Keratinocyte (primary cell): ENCODE data around the gene IL1RAP. TPM values are rescaled to one million over a fixed set of nuclear protein-coding genes. Genes with fewer than 3 reads are reported as not detected.

ENCODE experiments used
- DNase-seq: peaks from one replicate; pipeline ENCODE4 v3.0.0-alpha.2; 2011; ENCODE audit warnings: low read depth, missing footprints, low spot score
- FAIRE-seq: peaks from 2 replicates; lab custom pipeline; 2011; peaks lifted over from hg19 to GRCh38; lab: Jason Lieb, UNC
- H2AFZ ChIP-seq: 2 replicates; pipeline ENCODE4 v1.6.0; 2012; ENCODE audit warnings: low read length, control low read depth, inconsistent platforms; ENCODE audit not compliant: control insufficient read depth
- H3K27ac ChIP-seq: 2 replicates; pipeline ENCODE4 v1.5.1; 2011; ENCODE audit warnings: low read length; ENCODE audit not compliant: control insufficient read depth, insufficient read depth
- H3K27me3 ChIP-seq: 3 replicates; pipeline ENCODE4 v1.6.0; 2011; ENCODE audit warnings: low read length; ENCODE audit not compliant: control insufficient read depth, insufficient read depth; ENCODE audit errors: extremely low read depth
- H3K36me3 ChIP-seq, 2 experiments: 2 replicates in 1 of 2; 3 replicates in 1 of 2; pipeline ENCODE4 v1.5.1; 2011; ENCODE audit warnings: low read length in 2 of 2, mild to moderate bottlenecking in 1 of 2; ENCODE audit not compliant: control insufficient read depth in 2 of 2, insufficient read depth in 2 of 2; ENCODE audit errors: extremely low read depth in 1 of 2
- H3K4me1 ChIP-seq: 3 replicates; pipeline ENCODE4 v1.5.1; 2011; ENCODE audit warnings: low read length; ENCODE audit not compliant: control insufficient read depth, insufficient read depth; ENCODE audit errors: extremely low read depth
- H3K4me2 ChIP-seq: 3 replicates; pipeline ENCODE4 v1.6.0; 2011; ENCODE audit warnings: low read depth, low read length; ENCODE audit not compliant: control insufficient read depth, insufficient read depth; ENCODE audit errors: extremely low read depth
- H3K4me3 ChIP-seq, 3 experiments: fragments of 200-600 bp in 1 of 3; sonication (generic) in 1 of 3; 2 replicates in 2 of 3; 3 replicates in 1 of 3; pipeline ENCODE4 v1.5.1; 2011 to 2016; ENCODE audit warnings: low read length in 3 of 3, mild to moderate bottlenecking in 3 of 3, control low read depth in 2 of 3, inconsistent platforms in 1 of 3, low read depth in 1 of 3, mixed read lengths in 1 of 3, mixed run types in 1 of 3, moderate library complexity in 1 of 3; ENCODE audit not compliant: control insufficient read depth in 2 of 3, insufficient read depth in 2 of 3; ENCODE audit errors: extremely low read depth in 1 of 3
- H3K79me2 ChIP-seq: 2 replicates; pipeline ENCODE4 v1.6.0; 2012; ENCODE audit warnings: low read length; ENCODE audit not compliant: control insufficient read depth, insufficient read depth
- H3K9ac ChIP-seq: 3 replicates; pipeline ENCODE4 v1.6.0; 2011; ENCODE audit warnings: low read length; ENCODE audit not compliant: control insufficient read depth, insufficient read depth; ENCODE audit errors: extremely low read depth
- H3K9me1 ChIP-seq: 3 replicates; pipeline ENCODE4 v1.6.0; 2011; ENCODE audit warnings: low read length; ENCODE audit not compliant: control insufficient read depth, insufficient read depth; ENCODE audit errors: extremely low read depth
- H3K9me3 ChIP-seq: 2 replicates; pipeline ENCODE4 v1.5.1; 2012; ENCODE audit warnings: low read depth, low read length; ENCODE audit not compliant: control insufficient read depth
- H4K20me1 ChIP-seq: 3 replicates; pipeline ENCODE4 v1.6.0; 2011; ENCODE audit warnings: low read length; ENCODE audit not compliant: control insufficient read depth, insufficient read depth; ENCODE audit errors: extremely low read depth
- CTCF ChIP-seq, 3 experiments: IDR thresholded peaks in 1 of 3; conservative IDR thresholded peaks in 1 of 3; optimal IDR thresholded peaks in 1 of 3; 2 replicates in 2 of 3; 3 replicates in 1 of 3; pipeline versions ENCODE3 to v1.5.1; 2011; ENCODE audit warnings: low read length in 3 of 3, mild to moderate bottlenecking in 3 of 3, moderate library complexity in 2 of 3, control low read depth in 1 of 3, inconsistent platforms in 1 of 3; ENCODE audit not compliant: insufficient read depth in 2 of 3; ENCODE audit errors: extremely low read depth in 1 of 3
- EZH2 ChIP-seq: IDR thresholded peaks from one replicate; pipeline ENCODE4 v1.6.1; 2012; ENCODE audit warnings: inconsistent platforms, mild to moderate bottlenecking, low read length, moderate library complexity
- dilution Hi-C: fragments of 300-500 bp; cut with MboI; formaldehyde crosslinking; loops from one replicate; pipeline ENCODE4 v1.7.0; 2020; ENCODE audit warnings: low sequenced_read_pairs; ENCODE audit not compliant: extremely low pct_ligation_motif_present
- polyA plus RNA-seq, 5 experiments: library from polyadenylated mRNA; depleted of rRNA in 3 of 5; stranded (reverse) in 3 of 5; stranded (forward) in 1 of 5; unstranded in 1 of 5; fragments of >200 nt; gene quantifications; 1 replicate in 1 of 5; 2 replicates in 3 of 5; 3 replicates in 1 of 5; pipeline versions ENCODE4 v1.2.1 to v1.2.3, GENCODE V29; 2011 to 2012; ENCODE audit warnings: missing spikeins in 2 of 5, low read depth in 1 of 5, low replicate concordance in 1 of 5

Gene IL1RAP
- polyA plus RNA-seq, 1 donor (not counting 4 experiments of a cell fraction or from before 2014, with no cell fraction given), result 69.7 TPM

- no peak for FAIRE-seq
- no peaks in the 10 kb centered on the region for H3K9me1 ChIP-seq
Observed at GRCh38 chr3:190671658-190672057, 157.8 kb downstream of the IL1RAP start.

GRCh38 chr3:190673148-190673547 is 159.3 kb downstream of the IL1RAP start:
- Histone ChIP-seq H3K9ac (no peak overlapping the region), H3K9me1 (no peaks in the 10 kb centered on the region), H3K9me3 (no peaks in the 10 kb centered on the region), H3K4me3 (no peak overlapping the region), H3K4me1 (no peaks in the 10 kb centered on the region), H3K4me2 (no peak overlapping the region), H2AFZ (no peak overlapping the region), H3K27me3 (no peaks in the 10 kb centered on the region), H3K79me2 (no peaks in the 10 kb centered on the region), H3K36me3 (no peaks in the 10 kb centered on the region), H4K20me1 (no peaks in the 10 kb centered on the region), H3K27ac (no peak overlapping the region)
- TF ChIP-seq CTCF (optimal IDR thresholded peaks at IDR 0.05 in 1 of 3, IDR thresholded peaks at IDR 0.05 in 1 of 3, conservative IDR thresholded peaks at IDR 0.05 in 1 of 3; ENCODE audit: extremely low read depth in 1 of 3, insufficient read depth in 2 of 3, low read length in 3 of 3) (no peak), EZH2 (no peak)
- dilution Hi-C loops, result no loop called here
- no peak for DNase-seq
- no peak for FAIRE-seq

More at GRCh38 chr3:190671658-190672057, 157.8 kb downstream of the IL1RAP start:
- no peaks in the 10 kb centered on the region for H4K20me1 ChIP-seq
- no peak overlapping the region for H3K9ac ChIP-seq
- no peak overlapping the region for H3K4me3 ChIP-seq
- dilution Hi-C loops, result no loop called here
- no peak overlapping the region for H2AFZ ChIP-seq
- H3K9me3 ChIP-seq, result no peaks in the 10 kb centered on the region
- H3K4me2 ChIP-seq, result no peak overlapping the region
- H3K4me1 ChIP-seq, result no peaks in the 10 kb centered on the region
- no peak for TF ChIP-seq EZH2
- TF ChIP-seq CTCF (optimal IDR thresholded peaks at IDR 0.05 in 1 of 3, IDR thresholded peaks at IDR 0.05 in 1 of 3, conservative IDR thresholded peaks at IDR 0.05 in 1 of 3; ENCODE audit: extremely low read depth in 1 of 3, insufficient read depth in 2 of 3, low read length in 3 of 3), result no peak
- H3K27me3 ChIP-seq, result no peaks in the 10 kb centered on the region
- H3K36me3 ChIP-seq, result no peaks in the 10 kb centered on the region
- H3K79me2 ChIP-seq, result no peaks in the 10 kb centered on the region
- no peak overlapping the region for H3K27ac ChIP-seq
- DNase-seq, result no peak
